Spleen (tissue), 7 donors: Measurements from ENCODE around the gene SAG.

Source experiments
- CTCF ChIP-seq, 11 experiments: fragments of 200-600 bp in 7 of 11; fragments of 450-650 bp in 4 of 11; sonication (generic) in 4 of 11; IDR thresholded peaks in 8 of 11; conservative IDR thresholded peaks in 3 of 11; 1 replicate in 7 of 11; 2 replicates in 4 of 11; pipeline versions ENCODE4 v1.4.0 to v1.8.0; 2016 to 2021; ENCODE audit warnings: antibody characterized with exemption in 11 of 11, inconsistent platforms in 4 of 11, mild to moderate bottlenecking in 1 of 11
- POLR2A ChIP-seq, 3 donors: fragments of 450-650 bp; IDR thresholded peaks; one replicate each; pipeline ENCODE4 v1.5.1; 2017; ENCODE audit warnings: antibody characterized with exemption in 3 of 3, mild to moderate bottlenecking in 1 of 3
- donor health status: DM: no; HTN: no; CAD: no; lungs with moderate emphysema.
- donor health status: DM: no; HTN: no; CAD: no.
- donor health status: DM: no; HTN: no; CAD: no.

DNA sequence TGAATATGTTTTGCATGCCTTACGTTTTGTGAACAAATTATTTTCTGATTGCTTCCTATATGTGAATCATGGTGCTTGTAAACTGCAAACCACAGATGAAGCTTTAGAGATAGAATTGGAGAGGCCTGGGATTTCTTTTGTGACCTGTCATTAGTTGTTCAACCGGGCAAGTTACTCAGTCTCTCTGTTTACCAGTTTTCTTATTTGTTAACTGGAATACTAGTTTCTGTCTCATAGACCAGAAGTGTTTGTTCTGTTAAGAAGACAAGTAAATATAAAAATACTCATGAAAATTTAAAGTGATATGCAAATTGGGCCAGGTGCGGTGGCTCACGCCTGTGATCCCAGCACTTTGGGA is 74.0 kb downstream of the SAG start:
- no peak for TF ChIP-seq POLR2A (IDR thresholded peaks at IDR 0.05)
- TF ChIP-seq CTCF (IDR thresholded peaks at IDR 0.05 in 8 of 11, conservative IDR thresholded peaks at IDR 0.05 in 3 of 11) = no peak
